IPS DF 6.9 (cell line): ENCODE results near the gene GNAT3.

Source experiments
- DNase-seq: peaks from one replicate; pipeline ENCODE4 v3.0.0-alpha.2; 2013; ENCODE audit warnings: low read depth, low spot score
- H3K27ac ChIP-seq: one replicate; pipeline ENCODE4 v1.5.1; 2013; ENCODE audit warnings: low read length, control low read depth
- H3K27me3 ChIP-seq: 2 replicates; pipeline ENCODE4 v1.6.1; 2013; ENCODE audit warnings: mild to moderate bottlenecking, low read length; ENCODE audit not compliant: control insufficient read depth, insufficient read depth
- H3K36me3 ChIP-seq: 2 replicates; pipeline ENCODE4 v1.6.1; 2013; ENCODE audit warnings: low read length; ENCODE audit not compliant: control insufficient read depth, insufficient read depth
- H3K4me1 ChIP-seq: 2 replicates; pipeline ENCODE4 v1.6.1; 2013; ENCODE audit warnings: low read length; ENCODE audit not compliant: control insufficient read depth, insufficient read depth
- H3K4me3 ChIP-seq: 2 replicates; pipeline ENCODE4 v1.5.1; 2013; ENCODE audit warnings: mild to moderate bottlenecking, low read length
- H3K9me3 ChIP-seq: 2 replicates; pipeline ENCODE4 v1.6.1; 2013; ENCODE audit warnings: low read length, inconsistent platforms; ENCODE audit not compliant: control insufficient read depth, insufficient read depth
- WGBS: extraction: QIAGEN DNeasy Blood & Tissue Kit; methylation state at CpG from one replicate; pipeline ENCODE4 v1.1.7; 2013; ENCODE audit warnings: mixed read lengths, missing lambda C conversion rate; ENCODE audit not compliant: insufficient read length, insufficient coverage; 5-methylcytosine and 5-hydroxymethylcytosine counted together

GNAT3 gene

GRCh38 chr7:80482950-80483349, 28.9 kb downstream of the GNAT3 start:
- Histone ChIP-seq H3K4me1 (no peaks in the 10 kb centered on the region; the same call in 1 of the 2 replicates), H3K36me3 (no peaks in the 10 kb centered on the region), H3K9me3 (no peaks in the 10 kb centered on the region), H3K27ac (no peak overlapping the region), H3K27me3 (no peaks in the 10 kb centered on the region), H3K4me3 (no peak overlapping the region)
- no CpG with 5 or more reads among the region's 3 CpGs for WGBS
- no peak for DNase-seq

DNA sequence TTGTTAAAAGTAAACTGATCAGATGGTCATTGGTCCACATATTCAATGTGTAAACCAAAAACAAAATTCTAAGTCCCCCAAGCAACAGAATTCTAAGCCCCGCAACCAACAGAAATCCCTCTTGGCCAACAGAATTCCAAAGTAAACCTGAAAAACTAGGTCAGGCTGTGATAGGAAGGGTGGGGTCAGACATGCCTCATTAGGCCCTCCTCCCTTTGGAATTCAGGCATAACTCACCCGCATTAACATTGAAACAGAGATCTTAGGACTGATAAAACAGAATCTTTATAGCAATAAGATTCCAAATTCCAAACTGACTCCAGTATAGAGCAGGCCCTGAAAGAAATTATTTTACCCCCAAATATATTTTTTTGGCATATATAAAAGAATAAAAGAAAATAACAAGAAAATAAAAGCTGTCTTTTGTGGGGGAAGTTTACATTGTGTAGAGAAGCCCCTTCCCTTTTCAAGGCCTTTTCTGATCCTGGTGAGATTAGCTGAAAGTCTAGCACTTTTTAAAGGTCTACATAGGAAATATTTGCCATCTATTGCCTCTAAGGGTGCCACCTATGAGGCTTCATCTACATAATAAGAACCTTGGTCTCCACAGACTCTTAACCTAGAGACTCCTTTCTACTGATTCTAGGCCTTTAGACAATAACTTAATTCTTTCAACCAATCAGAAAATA, 30.5 kb downstream of the GNAT3 start:
- WGBS = no CpG with 5 or more reads among the region's 2 CpGs
- peak; percentile 18 for DNase-seq
- no peaks in the 10 kb centered on the region for H3K9me3 ChIP-seq
- H3K36me3 ChIP-seq = no peaks in the 10 kb centered on the region
- no peaks in the 10 kb centered on the region for H3K27me3 ChIP-seq
- H3K27ac ChIP-seq = no peak overlapping the region
- H3K4me3 ChIP-seq = no peak overlapping the region
- no peaks in the 10 kb centered on the region for H3K4me1 ChIP-seq

GRCh38 chr7:80480566-80480965, 31.3 kb downstream of the GNAT3 start:
- Histone ChIP-seq H3K36me3 (no peaks in the 10 kb centered on the region), H3K9me3 (no peaks in the 10 kb centered on the region), H3K4me3 (no peak overlapping the region), H3K27me3 (no peaks in the 10 kb centered on the region), H3K27ac (no peak overlapping the region), H3K4me1 (no peaks in the 10 kb centered on the region)
- DNase-seq = no peak
- no CpG with 5 or more reads among the region's 4 CpGs for WGBS

DNA sequence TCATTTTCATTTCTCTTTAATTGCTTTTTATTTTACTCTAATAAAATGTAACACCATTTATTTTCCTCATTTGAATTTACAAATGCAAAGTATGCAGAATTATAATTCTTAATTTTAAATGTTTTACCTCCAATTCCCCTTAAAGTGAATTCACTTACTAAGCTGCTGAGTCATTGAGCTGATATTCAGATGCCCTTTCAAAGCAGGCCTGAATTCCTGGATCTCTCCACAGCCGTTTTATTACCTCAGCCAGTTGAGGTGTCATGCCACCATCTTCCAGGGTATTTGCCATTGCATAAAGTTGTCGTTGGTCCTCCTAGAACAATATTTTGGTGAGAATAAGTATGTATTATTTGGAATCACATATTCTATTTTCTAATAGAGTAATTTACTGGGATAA, 33.2 kb downstream of the GNAT3 start:
- no peaks in the 10 kb centered on the region for H3K36me3 ChIP-seq
- WGBS = no CpG with 5 or more reads among the region's 2 CpGs
- DNase-seq = no peak
- no peak overlapping the region for H3K27ac ChIP-seq
- H3K4me3 ChIP-seq = no peak overlapping the region
- no peaks in the 10 kb centered on the region for H3K4me1 ChIP-seq
- H3K9me3 ChIP-seq = no peaks in the 10 kb centered on the region
- H3K27me3 ChIP-seq = no peaks in the 10 kb centered on the region

DNA sequence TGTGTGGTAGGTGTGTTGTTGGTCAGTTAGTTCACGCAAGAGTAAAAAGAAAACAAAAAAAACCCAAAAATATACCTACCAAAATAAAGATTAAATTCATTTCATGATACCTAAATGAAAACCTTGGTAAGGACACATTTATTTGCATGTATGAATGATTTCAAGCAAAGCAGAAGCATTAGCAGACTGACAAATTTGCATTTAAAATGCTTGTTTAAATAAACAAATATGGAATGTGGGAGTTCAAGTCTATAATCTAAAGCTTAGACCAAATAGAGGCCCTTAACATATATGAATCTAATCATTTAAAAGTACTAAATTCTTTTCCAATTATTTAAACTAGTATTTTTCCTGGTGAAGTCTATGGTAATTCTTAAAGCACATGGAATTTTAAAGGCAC, 35.8 kb downstream of the GNAT3 start:
- no peak for DNase-seq
- H3K9me3 ChIP-seq = no peaks in the 10 kb centered on the region
- no peaks in the 10 kb centered on the region for H3K4me1 ChIP-seq
- H3K27me3 ChIP-seq = no peaks in the 10 kb centered on the region
- H3K27ac ChIP-seq = no peak overlapping the region
- no peaks in the 10 kb centered on the region for H3K36me3 ChIP-seq
- no peak overlapping the region for H3K4me3 ChIP-seq
- WGBS = no CpG with 5 or more reads among the region's 1 CpG

DNA sequence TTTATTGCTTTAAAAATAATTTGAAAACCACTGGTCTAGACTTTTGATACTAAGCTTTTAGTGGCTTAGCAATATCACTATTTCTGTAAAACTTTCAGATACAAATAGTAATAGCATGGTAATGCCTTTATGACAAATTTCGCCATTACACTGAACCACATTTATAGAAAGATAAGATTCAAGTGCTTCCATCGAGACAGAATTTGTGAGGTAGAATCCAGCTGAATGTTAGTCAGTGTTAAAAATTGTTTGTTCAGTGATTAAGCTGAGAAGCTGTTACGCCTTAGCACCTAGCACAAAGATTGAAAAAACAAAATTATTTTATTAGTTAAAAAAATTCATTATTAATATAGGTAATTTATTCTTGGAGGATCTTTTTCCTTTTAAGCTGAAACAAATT, 36.5 kb downstream of the GNAT3 start:
- no peaks in the 10 kb centered on the region for H3K9me3 ChIP-seq
- no peak overlapping the region for H3K27ac ChIP-seq
- no peaks in the 10 kb centered on the region for H3K4me1 ChIP-seq
- no peak overlapping the region for H3K4me3 ChIP-seq
- H3K36me3 ChIP-seq = no peaks in the 10 kb centered on the region
- WGBS = no CpG with 5 or more reads among the region's 3 CpGs
- no peaks in the 10 kb centered on the region for H3K27me3 ChIP-seq
- DNase-seq = no peak

DNA sequence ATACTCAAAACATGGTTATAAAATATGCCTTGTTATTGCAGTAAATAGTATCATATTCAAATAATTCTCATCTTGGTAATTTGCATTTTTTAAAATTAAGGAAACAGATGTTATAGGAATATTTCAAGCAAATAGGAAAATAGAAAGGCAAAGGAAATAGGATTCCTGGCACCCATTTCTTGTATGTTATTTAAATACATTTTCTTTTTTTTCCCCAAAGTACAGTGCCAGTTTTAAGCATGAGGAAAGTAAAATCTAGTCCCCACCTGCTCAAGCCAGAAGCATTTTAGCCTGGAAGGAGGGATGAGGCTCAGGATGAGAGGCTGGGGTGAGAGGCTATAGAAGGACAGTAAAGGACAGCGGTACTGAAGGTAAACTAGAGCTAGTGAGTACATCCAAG, 38.1 kb downstream of the GNAT3 start:
- no peaks in the 10 kb centered on the region for H3K4me1 ChIP-seq
- no peaks in the 10 kb centered on the region for H3K27me3 ChIP-seq
- H3K36me3 ChIP-seq = no peaks in the 10 kb centered on the region
- H3K27ac ChIP-seq = no peak overlapping the region
- no peak for DNase-seq
- H3K9me3 ChIP-seq = no peaks in the 10 kb centered on the region
- WGBS = no CpG with 5 or more reads among the region's 1 CpG
- H3K4me3 ChIP-seq = no peak overlapping the region

DNA sequence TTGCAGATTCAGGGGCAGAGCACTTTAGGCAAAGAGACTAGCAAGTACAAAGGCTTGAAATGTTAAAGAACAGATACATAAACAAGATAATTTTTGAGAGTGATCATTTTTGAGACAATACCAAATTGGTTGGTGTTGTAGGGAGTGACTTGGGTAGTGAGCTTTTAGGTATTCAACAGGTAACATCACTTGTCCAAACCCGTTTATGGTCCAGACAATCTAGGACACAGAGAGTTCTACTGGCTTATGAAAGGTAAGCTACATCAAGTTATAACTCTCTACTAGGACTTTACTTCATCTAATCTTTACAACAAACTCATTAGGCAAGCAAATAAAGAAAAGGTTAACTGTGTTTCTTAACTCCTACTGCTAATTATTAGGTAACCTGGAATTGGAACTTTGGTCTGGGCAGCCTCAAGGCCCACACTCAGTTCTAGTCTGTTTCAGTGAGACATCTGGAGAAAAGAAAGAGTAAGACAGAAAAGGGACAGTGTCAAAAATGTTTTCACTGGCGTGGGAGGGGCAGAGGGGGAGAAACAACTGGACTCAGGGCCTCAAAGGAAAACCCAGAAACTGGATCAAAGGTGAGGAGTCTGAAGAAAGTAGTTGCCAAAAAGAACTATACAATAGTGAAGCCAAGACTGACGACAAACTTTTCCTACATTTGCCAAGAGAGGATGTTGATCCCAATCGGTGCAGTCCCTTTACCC, 39.2 kb downstream of the GNAT3 start:
- Histone ChIP-seq H3K27ac (no peak overlapping the region), H3K27me3 (no peaks in the 10 kb centered on the region), H3K9me3 (no peaks in the 10 kb centered on the region), H3K4me3 (no peak overlapping the region), H3K4me1 (no peaks in the 10 kb centered on the region), H3K36me3 (no peaks in the 10 kb centered on the region)
- no CpG with 5 or more reads among the region's 4 CpGs for WGBS
- DNase-seq = no peak

GRCh38 chr7:80468931-80469714, 42.7 kb downstream of the GNAT3 start:
- WGBS = no CpG with 5 or more reads among the region's 3 CpGs
- Histone ChIP-seq H3K4me3 (no peak overlapping the region), H3K27ac (no peak overlapping the region), H3K4me1 (no peaks in the 10 kb centered on the region), H3K9me3 (no peaks in the 10 kb centered on the region), H3K27me3 (no peaks in the 10 kb centered on the region), H3K36me3 (no peaks in the 10 kb centered on the region)
- DNase-seq = no peak

GRCh38 chr7:80467069-80467468, 44.8 kb downstream of the GNAT3 start:
- no peaks in the 10 kb centered on the region for H3K27me3 ChIP-seq
- H3K36me3 ChIP-seq = no peaks in the 10 kb centered on the region
- H3K27ac ChIP-seq = no peak overlapping the region
- no CpG with 5 or more reads among the region's 3 CpGs for WGBS
- H3K4me1 ChIP-seq = no peaks in the 10 kb centered on the region
- no peak for DNase-seq
- no peak overlapping the region for H3K4me3 ChIP-seq
- H3K9me3 ChIP-seq = no peaks in the 10 kb centered on the region
